ENCODE data around the gene SLC35B1. TPM values are rescaled to one million over a fixed set of nuclear protein-coding genes. Genes with fewer than 3 reads are reported as not detected.

SLC35B1 gene
- total RNA-seq, 4 donors from 2014 or later, result 29.6 to 46.5 (median 42.8) TPM

- WGBS, 2 donors, result 91 to 92% methylated on average over 2 of the region's 2 CpGs
- no peak for TF ChIP-seq EP300 (IDR thresholded peaks at IDR 0.05)
- TF ChIP-seq, protein P1, sequence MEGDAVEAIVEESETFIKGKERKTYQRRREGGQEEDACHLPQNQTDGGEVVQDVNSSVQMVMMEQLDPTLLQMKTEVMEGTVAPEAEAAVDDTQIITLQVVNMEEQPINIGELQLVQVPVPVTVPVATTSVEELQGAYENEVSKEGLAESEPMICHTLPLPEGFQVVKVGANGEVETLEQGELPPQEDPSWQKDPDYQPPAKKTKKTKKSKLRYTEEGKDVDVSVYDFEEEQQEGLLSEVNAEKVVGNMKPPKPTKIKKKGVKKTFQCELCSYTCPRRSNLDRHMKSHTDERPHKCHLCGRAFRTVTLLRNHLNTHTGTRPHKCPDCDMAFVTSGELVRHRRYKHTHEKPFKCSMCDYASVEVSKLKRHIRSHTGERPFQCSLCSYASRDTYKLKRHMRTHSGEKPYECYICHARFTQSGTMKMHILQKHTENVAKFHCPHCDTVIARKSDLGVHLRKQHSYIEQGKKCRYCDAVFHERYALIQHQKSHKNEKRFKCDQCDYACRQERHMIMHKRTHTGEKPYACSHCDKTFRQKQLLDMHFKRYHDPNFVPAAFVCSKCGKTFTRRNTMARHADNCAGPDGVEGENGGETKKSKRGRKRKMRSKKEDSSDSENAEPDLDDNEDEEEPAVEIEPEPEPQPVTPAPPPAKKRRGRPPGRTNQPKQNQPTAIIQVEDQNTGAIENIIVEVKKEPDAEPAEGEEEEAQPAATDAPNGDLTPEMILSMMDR (IDR thresholded peaks at IDR 0.05), result no peak
- no peak for TF ChIP-seq POLR2A (IDR thresholded peaks at IDR 0.05)
- Histone ChIP-seq H3K36me3 (peaks cover 0 to 11% (median 0%) of the 10 kb centered on the region in 3 donors), H3K27me3 (no peaks in the 10 kb centered on the region), H3K27ac (no peak overlapping the region), H3K9me3 (no peaks in the 10 kb centered on the region), H3K4me1 (peaks cover 0 to 32% (median 0%) of the 10 kb centered on the region in 4 donors), H3K4me3 (no peak overlapping the region)
- DNase-seq (ENCODE audit: low spot score in 2 of 2), result no peak
These were observed 39.9 kb downstream of the SLC35B1 start for GRCh38 chr17:49667854-49668253.

GRCh38 chr17:49664706-49665211 lies 43.0 kb downstream of the SLC35B1 start:
- Histone ChIP-seq H3K9me3 (no peaks in the 10 kb centered on the region), H3K36me3 (peaks cover 0 to 8% (median 0%) of the 10 kb centered on the region in 3 donors), H3K4me1 (peaks cover 0 to 3% (median 0%) of the 10 kb centered on the region in 4 donors), H3K27ac (no peak overlapping the region), H3K4me3 (no peak overlapping the region), H3K27me3 (no peaks in the 10 kb centered on the region)
- no peak for DNase-seq (ENCODE audit: low spot score in 2 of 2)
- TF ChIP-seq EP300 (IDR thresholded peaks at IDR 0.05) (no peak), POLR2A (IDR thresholded peaks at IDR 0.05) (no peak)
- TF ChIP-seq, protein P1 (IDR thresholded peaks at IDR 0.05), result no peak
- 83 to 86% methylated on average over 3 of the region's 3 CpGs for WGBS, 2 donors

DNA sequence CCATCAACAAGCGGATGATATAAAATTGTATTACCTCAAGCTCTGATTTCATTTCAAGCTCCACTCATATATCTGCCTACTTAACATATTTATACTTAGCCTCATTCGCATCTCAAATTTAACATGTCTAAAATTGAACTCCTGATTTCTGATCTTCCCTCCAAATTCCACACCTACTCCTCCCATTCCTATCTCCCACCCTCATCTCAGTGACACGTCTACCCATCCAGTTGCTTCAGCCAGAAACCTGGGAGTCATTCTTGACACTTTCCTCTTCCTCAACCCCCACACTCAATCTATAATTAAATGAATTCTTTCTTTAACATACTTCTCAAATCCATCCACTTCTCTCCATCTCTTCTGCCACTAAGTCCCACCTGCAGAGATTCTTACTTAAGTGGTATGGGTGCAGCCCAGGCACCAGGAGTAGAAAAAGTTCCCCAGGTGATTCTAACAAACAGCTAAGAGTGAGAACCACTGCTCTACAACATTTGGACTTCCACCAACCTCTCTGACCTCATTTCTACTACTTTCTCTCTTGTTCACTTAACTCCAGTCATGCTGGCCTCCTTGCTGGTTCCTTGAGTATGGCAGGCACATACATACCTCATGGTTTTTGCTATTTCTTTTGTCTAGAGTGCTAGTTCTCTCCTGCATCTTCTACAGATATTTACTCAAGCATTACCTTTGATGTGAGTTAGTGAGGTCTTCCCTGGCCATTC lies 47.9 kb downstream of the SLC35B1 start:
- Histone ChIP-seq H3K27me3 (no peaks in the 10 kb centered on the region), H3K4me1 (peaks cover 0 to 16% (median 0%) of the 10 kb centered on the region in 4 donors), H3K27ac (no peak overlapping the region), H3K36me3 (no peaks in the 10 kb centered on the region), H3K4me3 (no peak overlapping the region), H3K9me3 (no peaks in the 10 kb centered on the region)
- TF ChIP-seq, protein P1 (IDR thresholded peaks at IDR 0.05), result no peak
- TF ChIP-seq POLR2A (IDR thresholded peaks at IDR 0.05), result no peak
- no peak for TF ChIP-seq EP300 (IDR thresholded peaks at IDR 0.05)
- DNase-seq (ENCODE audit: low spot score in 2 of 2), result no peak
- 88 to 93% methylated on average over 3 of the region's 3 CpGs for WGBS, 2 donors

DNA sequence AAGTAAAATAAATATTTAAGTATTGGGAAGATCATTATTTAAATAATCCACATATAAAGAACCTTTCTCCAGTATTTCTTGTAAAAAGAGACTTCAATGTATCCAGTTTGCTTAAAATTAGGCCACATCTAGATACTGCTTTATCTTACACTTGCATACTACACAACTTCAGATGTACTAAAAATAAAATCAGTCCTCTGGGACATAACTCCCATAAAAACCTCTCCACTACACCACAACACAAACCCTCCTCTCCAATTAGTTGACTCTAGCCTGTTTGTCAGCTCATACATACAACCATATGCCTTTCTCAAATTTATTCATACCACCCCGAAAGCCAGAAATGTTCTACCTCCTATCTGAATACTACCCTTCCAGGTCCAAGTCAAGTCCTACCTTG lies 51.5 kb downstream of the SLC35B1 start:
- Histone ChIP-seq H3K9me3 (no peaks in the 10 kb centered on the region), H3K4me1 (peaks cover 0 to 32% (median 0%) of the 10 kb centered on the region in 4 donors), H3K36me3 (no peaks in the 10 kb centered on the region), H3K27me3 (no peaks in the 10 kb centered on the region), H3K27ac (no peak overlapping the region), H3K4me3 (no peak overlapping the region)
- no peak for TF ChIP-seq POLR2A (IDR thresholded peaks at IDR 0.05)
- no peak for TF ChIP-seq EP300 (IDR thresholded peaks at IDR 0.05)
- TF ChIP-seq, protein P1 (IDR thresholded peaks at IDR 0.05), result no peak
- WGBS, 2 donors, result 88 to 94% methylated on average over 1 of the region's 1 CpG
- no peak for DNase-seq (ENCODE audit: low spot score in 2 of 2)

Other genes starting within 250 kb of the SLC35B1 start
- gene NGFR, start 212.7 kb downstream of the SLC35B1 start, total RNA-seq, result 100 to 1,000 TPM; 205 to 279 (median 238) TPM
- gene NXPH3, start 132.1 kb downstream of the SLC35B1 start, total RNA-seq, result 10 to 100 TPM in 2 of 4 donors, 1 to 10 TPM in 2; 5.4 to 21.9 (median 11.4) TPM
- gene SPOP, start 29.9 kb downstream of the SLC35B1 start, total RNA-seq, result 10 to 100 TPM; 58.1 to 72.6 (median 66.6) TPM
- gene FAM117A, start 56.2 kb upstream of the SLC35B1 start, total RNA-seq, result 10 to 100 TPM; 12.9 to 23.1 (median 18.3) TPM
- gene KAT7, start 80.7 kb upstream of the SLC35B1 start, total RNA-seq, result 10 to 100 TPM; 31.6 to 45.6 (median 42.0) TPM
- gene TAC4, start 140.1 kb upstream of the SLC35B1 start, total RNA-seq, result not detected